Lower lobe of right lung (tissue), 2 donors: Measurements from ENCODE around the gene PHACTR4. TPM values are rescaled to one million over a fixed set of nuclear protein-coding genes. Genes with fewer than 3 reads are reported as not detected.
A peak's percentile ranks its signal among the peaks of the same experiment; 100 is the strongest.

Experiments
- ATAC-seq, 2 donors: fragments of 200-7000 bp; cut with Tn5 transposase; one replicate each; pipeline ENCODE4 v1.9.1; 2020 to 2022; ENCODE audit warnings: mild to moderate bottlenecking in 2 of 2, moderate library complexity in 2 of 2
- DNase-seq: peaks from one replicate; pipeline ENCODE4 v3.0.0-alpha.2; 2020
- H3K27ac ChIP-seq: fragments of 200-600 bp; one replicate; pipeline ENCODE4 v1.8.0; 2022
- H3K27me3 ChIP-seq: fragments of 200-600 bp; one replicate; pipeline ENCODE4 v1.8.0; 2022; ENCODE audit warnings: low read depth
- H3K36me3 ChIP-seq: fragments of 200-600 bp; one replicate; pipeline ENCODE4 v1.8.0; 2022; ENCODE audit warnings: mild to moderate bottlenecking
- H3K4me1 ChIP-seq: fragments of 200-600 bp; one replicate; pipeline ENCODE4 v1.8.0; 2022
- H3K4me3 ChIP-seq: fragments of 200-600 bp; one replicate; pipeline ENCODE4 v1.8.0; 2022; ENCODE audit warnings: mild to moderate bottlenecking
- H3K9me3 ChIP-seq: fragments of 200-600 bp; one replicate; pipeline ENCODE4 v1.8.0; 2022
- CTCF ChIP-seq: fragments of 200-600 bp; IDR thresholded peaks from one replicate; pipeline ENCODE4 v1.8.0; 2022; ENCODE audit warnings: antibody characterized with exemption, mild to moderate bottlenecking
- intact Hi-C: fragments of 100-400 bp; cut with DNase I; formaldehyde crosslinking; loops from one replicate; pipeline ENCODE4 v1.11.0; 2022
- total RNA-seq: library from RNA; stranded (reverse); fragmentation: NEBNext Ultra II Directional; extraction: Animal tissue kit (Norgen Biotek cat#: 25700); gene quantifications from one replicate; pipeline ENCODE4 v1.2.1, GENCODE V29; 2021
- donor health status: DM: no; HTN: yes; CAD: no; lungs with severe emphysema.

PHACTR4 gene
- total RNA-seq, 1 donor from 2014 or later: 44.2 TPM

- H3K4me3 ChIP-seq: no peak overlapping the region
- no peaks in the 10 kb centered on the region for H3K4me1 ChIP-seq
- DNase-seq (no peak), ATAC-seq (no peak)
- H3K36me3 ChIP-seq: peaks cover 90% of the 10 kb centered on the region
- intact Hi-C loops: no loop called here
- no peaks in the 10 kb centered on the region for H3K27me3 ChIP-seq
- TF ChIP-seq CTCF: no peak
- H3K27ac ChIP-seq: no peak overlapping the region
- H3K9me3 ChIP-seq: no peaks in the 10 kb centered on the region
These were observed 125.2 kb downstream of the PHACTR4 start for GRCh38 chr1:28494737-28495136.

- ATAC-seq (no peak), DNase-seq (no peak)
- TF ChIP-seq CTCF: no peak
- Histone ChIP-seq H3K27me3 (no peaks in the 10 kb centered on the region), H3K9me3 (no peaks in the 10 kb centered on the region), H3K36me3 (peaks cover 42% of the 10 kb centered on the region), H3K4me3 (no peak overlapping the region), H3K4me1 (no peaks in the 10 kb centered on the region), H3K27ac (no peak overlapping the region)
- intact Hi-C loops: no loop called here
These were observed 130.0 kb downstream of the PHACTR4 start for GRCh38 chr1:28499553-28499952.

- DNase-seq (no peak), ATAC-seq (no peak)
- Histone ChIP-seq H3K4me1 (peaks cover 7% of the 10 kb centered on the region), H3K4me3 (no peak overlapping the region), H3K27me3 (no peaks in the 10 kb centered on the region), H3K36me3 (peaks cover 18% of the 10 kb centered on the region), H3K9me3 (no peaks in the 10 kb centered on the region), H3K27ac (no peak overlapping the region)
- no peak for TF ChIP-seq CTCF
- intact Hi-C loops: no loop called here
These were observed 132.4 kb downstream of the PHACTR4 start for GRCh38 chr1:28501925-28502324.

- no peak overlapping the region for H3K4me3 ChIP-seq
- H3K27ac ChIP-seq: no peak overlapping the region
- intact Hi-C loops: no loop called here
- no peaks in the 10 kb centered on the region for H3K27me3 ChIP-seq
- DNase-seq (no peak), ATAC-seq (no peak)
- peaks cover 19% of the 10 kb centered on the region for H3K4me1 ChIP-seq
- H3K36me3 ChIP-seq: peaks cover 13% of the 10 kb centered on the region
- no peaks in the 10 kb centered on the region for H3K9me3 ChIP-seq
- TF ChIP-seq CTCF: no peak
These were observed 133.6 kb downstream of the PHACTR4 start for GRCh38 chr1:28503117-28503516.

GRCh38 chr1:28505406-28506187 is 136.1 kb downstream of the PHACTR4 start, which contains the start of gene RCC1:
Gene RCC1, plus strand, starts transcription at chr1:28506043. Its CDS starts 23,824 bp downstream, at chr1:28529867.
- TF ChIP-seq CTCF: no peak
- intact Hi-C loops: no loop called here
- DNase-seq: peak; percentile 97
- Histone ChIP-seq H3K4me3 (peak within 1 kb of the TSS; percentile 90), H3K36me3 (peaks cover 32% of the 10 kb centered on the region), H3K27me3 (no peaks in the 10 kb centered on the region), H3K9me3 (no peaks in the 10 kb centered on the region), H3K27ac (peak within 1 kb of the TSS; percentile 83), H3K4me1 (peaks cover 43% of the 10 kb centered on the region)
- peak; percentile 97 for ATAC-seq
